Natural killer cell (primary cell): Measurements from ENCODE around the gene RPL19. TPM values are rescaled to one million over a fixed set of nuclear protein-coding genes. Genes with fewer than 3 reads are reported as not detected.

Experiments used
- ATAC-seq, 3 donors: fragments of 150-1000 bp in 2 of 3; fragments of 200-7000 bp in 1 of 3; cut with Tn5 transposase; 1 replicate in 1 of 3; 2 replicates in 2 of 3; pipeline ENCODE4 v1.10.0; 2021; ENCODE audit warnings: mild to moderate bottlenecking in 2 of 3, moderate library complexity in 2 of 3
- DNase-seq, 2 donors: peaks; one replicate each; pipeline versions ENCODE4 v3.0.0 to v3.0.0-alpha.2; 2013 to 2021; ENCODE audit warnings: mixed read lengths in 1 of 2
- H3K27ac ChIP-seq: one replicate; pipeline ENCODE4 v1.5.1; 2013; ENCODE audit warnings: mild to moderate bottlenecking, low read length
- H3K27me3 ChIP-seq: one replicate; pipeline ENCODE4 v1.6.1; 2013; ENCODE audit warnings: low read length; ENCODE audit not compliant: control insufficient read depth, insufficient read depth
- H3K36me3 ChIP-seq: one replicate; pipeline ENCODE4 v1.6.1; 2013; ENCODE audit warnings: low read length; ENCODE audit not compliant: control insufficient read depth, insufficient read depth
- H3K4me1 ChIP-seq: one replicate; pipeline ENCODE4 v1.6.1; 2013; ENCODE audit warnings: low read length; ENCODE audit not compliant: control insufficient read depth, insufficient read depth
- H3K4me3 ChIP-seq: one replicate; pipeline ENCODE4 v1.5.1; 2013; ENCODE audit warnings: low read length
- H3K9me3 ChIP-seq: one replicate; pipeline ENCODE4 v1.6.1; 2013; ENCODE audit warnings: low read length; ENCODE audit not compliant: control insufficient read depth, insufficient read depth
- H3K27ac Mint-ChIP-seq, 2 donors: one replicate each; pipeline ENCODE4 v1.8.0; 2022; ENCODE audit warnings: mild to moderate bottlenecking in 2 of 2, mixed read lengths in 2 of 2, moderate library complexity in 1 of 2
- H3K27me3 Mint-ChIP-seq, 2 donors: one replicate each; pipeline ENCODE4 v1.8.0; 2022; ENCODE audit warnings: low read depth in 2 of 2, mixed read lengths in 2 of 2
- H3K36me3 Mint-ChIP-seq: one replicate; pipeline ENCODE4 v1.8.0; 2022; ENCODE audit warnings: mixed read lengths
- H3K4me1 Mint-ChIP-seq, 2 donors: one replicate each; pipeline ENCODE4 v1.8.0; 2022; ENCODE audit warnings: mixed read lengths in 2 of 2
- H3K4me3 Mint-ChIP-seq: one replicate; pipeline ENCODE4 v1.8.0; 2022; ENCODE audit warnings: mild to moderate bottlenecking, moderate library complexity, mixed read lengths
- H3K9me3 Mint-ChIP-seq, 2 donors: one replicate each; pipeline ENCODE4 v1.8.0; 2022; ENCODE audit warnings: mixed read lengths in 2 of 2
- CTCF ChIP-seq: fragments of 200-600 bp; IDR thresholded peaks from one replicate; pipeline ENCODE4 v1.8.0; 2022; ENCODE audit warnings: antibody characterized with exemption
- WGBS: methylation state at CpG from one replicate; pipeline ENCODE4 v1.1.7; 2013; ENCODE audit warnings: missing lambda C conversion rate; ENCODE audit not compliant: insufficient coverage; 5-methylcytosine and 5-hydroxymethylcytosine counted together
- intact Hi-C: fragments of 100-400 bp; cut with micrococcal nuclease; formaldehyde crosslinking; loops from one replicate; pipeline ENCODE4 v1.14.2; 2022
- total RNA-seq, 4 donors: library from RNA; stranded (reverse); fragments of 120-200 nt in 1 of 4; gene quantifications; one replicate each; pipeline versions ENCODE4 v1.2.3 to v1.2.4, GENCODE V29; 2013 to 2022

Gene RPL19
- total RNA-seq, 3 donors from 2014 or later (not counting 1 experiment from before 2014, with no cell fraction given): 1,182 to 1,484 (median 1,482) TPM

DNA sequence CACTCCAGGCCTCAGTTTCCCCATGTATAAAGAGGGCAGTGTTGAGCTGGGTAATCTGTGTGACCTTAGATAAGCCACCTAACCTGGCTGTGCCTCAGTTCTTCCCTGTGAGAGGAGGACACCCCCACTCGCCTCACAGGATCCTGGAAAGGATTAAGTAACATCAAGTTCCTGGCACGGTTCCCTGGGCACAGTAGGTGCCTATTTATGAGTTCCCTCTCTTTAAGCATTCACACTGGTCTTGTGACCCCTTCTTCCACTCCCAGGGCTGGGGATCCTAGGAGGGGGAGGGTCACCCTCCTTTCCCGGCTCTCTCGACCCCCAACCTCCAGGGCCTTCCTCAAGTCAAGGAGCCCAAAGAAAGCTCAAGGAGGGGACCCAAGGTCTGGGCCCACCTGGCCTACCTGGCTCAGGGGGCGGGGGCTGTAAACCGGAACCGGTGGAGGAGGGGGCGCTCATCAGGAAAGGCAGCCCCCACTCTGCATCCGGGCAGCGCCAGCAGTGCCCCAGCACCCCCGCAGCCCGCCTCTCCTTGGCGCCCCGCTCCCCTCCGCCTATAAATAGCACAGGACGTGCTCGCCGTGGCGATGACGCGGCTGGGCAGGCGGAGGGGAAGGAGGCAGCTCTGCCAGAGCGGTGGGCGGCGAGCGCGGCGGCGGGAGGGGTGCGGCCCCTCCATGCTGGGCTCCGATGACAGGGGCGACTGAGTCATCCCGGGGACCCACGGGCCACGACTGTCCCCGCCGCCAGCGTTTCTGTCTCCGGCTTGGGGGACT is 9.4 kb downstream of the RPL19 start:
- peak; percentile 74 to 93 (median 81) for ATAC-seq
- peaks cover 0 to 15% of the 10 kb centered on the region in 2 donors for H3K27me3 Mint-ChIP-seq
- peak; percentile 69 to 79 for DNase-seq
- Histone ChIP-seq H3K9me3 (no peaks in the 10 kb centered on the region), H3K27me3 (peaks cover 10% of the 10 kb centered on the region), H3K36me3 (peaks cover 8% of the 10 kb centered on the region), H3K4me1 (peaks cover 29% of the 10 kb centered on the region), H3K4me3 (peak overlapping the region; percentile 24), H3K27ac (no peak overlapping the region)
- TF ChIP-seq CTCF: no peak
- H3K4me1 Mint-ChIP-seq: peaks cover 0 to 14% of the 10 kb centered on the region in 2 donors
- no peaks in the 10 kb centered on the region for H3K36me3 Mint-ChIP-seq
- no peaks in the 10 kb centered on the region for H3K9me3 Mint-ChIP-seq
- 3% methylated on average over 39 of the region's 39 CpGs for WGBS
- H3K27ac Mint-ChIP-seq: peak overlapping the region in 1 of 2 donors; percentile 86
- H3K4me3 Mint-ChIP-seq: peak overlapping the region; percentile 25
- intact Hi-C loops: no loop called here

- peaks cover 0 to 15% of the 10 kb centered on the region in 2 donors for H3K27me3 Mint-ChIP-seq
- no peak overlapping the region for H3K4me3 Mint-ChIP-seq
- no peaks in the 10 kb centered on the region for H3K9me3 ChIP-seq
- ATAC-seq: peak in 1 of 3 donors; percentile 3
- H3K36me3 ChIP-seq: peaks cover 2% of the 10 kb centered on the region
- no peaks in the 10 kb centered on the region for H3K36me3 Mint-ChIP-seq
- H3K27ac ChIP-seq: no peak overlapping the region
- TF ChIP-seq CTCF: no peak
- 8% methylated on average over 22 of the region's 22 CpGs for WGBS
- H3K9me3 Mint-ChIP-seq: no peaks in the 10 kb centered on the region
- peaks cover 10% of the 10 kb centered on the region for H3K27me3 ChIP-seq
- peaks cover 0 to 14% of the 10 kb centered on the region in 2 donors for H3K4me1 Mint-ChIP-seq
- H3K4me1 ChIP-seq: peaks cover 29% of the 10 kb centered on the region
- peak overlapping the region in 1 of 2 donors; percentile 86 for H3K27ac Mint-ChIP-seq
- no peak for DNase-seq
- H3K4me3 ChIP-seq: peak overlapping the region; percentile 24
- intact Hi-C loops: no loop called here
Observed at GRCh38 chr17:39210093-39210434, 10.0 kb downstream of the RPL19 start.

GRCh38 chr17:39212195-39212810 is 12.2 kb downstream of the RPL19 start:
- Mint-ChIP-seq H3K4me1 (peaks cover 0 to 14% of the 10 kb centered on the region in 2 donors), H3K9me3 (no peaks in the 10 kb centered on the region), H3K4me3 (no peak overlapping the region), H3K36me3 (no peaks in the 10 kb centered on the region), H3K27me3 (peaks cover 14 to 28% of the 10 kb centered on the region in 2 donors), H3K27ac (no peak overlapping the region)
- DNase-seq (no peak), ATAC-seq (no peak)
- peaks cover 29% of the 10 kb centered on the region for H3K4me1 ChIP-seq
- H3K4me3 ChIP-seq: no peak overlapping the region
- intact Hi-C loops: no loop called here
- H3K27me3 ChIP-seq: peaks cover 10% of the 10 kb centered on the region
- no peaks in the 10 kb centered on the region for H3K9me3 ChIP-seq
- no peak overlapping the region for H3K27ac ChIP-seq
- TF ChIP-seq CTCF: no peak
- no peaks in the 10 kb centered on the region for H3K36me3 ChIP-seq
- 91% methylated on average over 9 of the region's 11 CpGs for WGBS
